NOMO-1 treated with dmso at 0.1 percent for 144 hours (cell line): ENCODE results near the gene APLP1.
"Not testable (repeated sequence)": the region's sequence is repeated elsewhere in the genome, so short reads cannot be mapped to it uniquely, and the experiment has no call there.

ENCODE experiments used
- DNase-seq: peaks from one replicate; lab custom pipeline; 2025; ENCODE audit not compliant: unreplicated experiment; lab: John Stamatoyannopoulos, UW

Gene APLP1

DNA sequence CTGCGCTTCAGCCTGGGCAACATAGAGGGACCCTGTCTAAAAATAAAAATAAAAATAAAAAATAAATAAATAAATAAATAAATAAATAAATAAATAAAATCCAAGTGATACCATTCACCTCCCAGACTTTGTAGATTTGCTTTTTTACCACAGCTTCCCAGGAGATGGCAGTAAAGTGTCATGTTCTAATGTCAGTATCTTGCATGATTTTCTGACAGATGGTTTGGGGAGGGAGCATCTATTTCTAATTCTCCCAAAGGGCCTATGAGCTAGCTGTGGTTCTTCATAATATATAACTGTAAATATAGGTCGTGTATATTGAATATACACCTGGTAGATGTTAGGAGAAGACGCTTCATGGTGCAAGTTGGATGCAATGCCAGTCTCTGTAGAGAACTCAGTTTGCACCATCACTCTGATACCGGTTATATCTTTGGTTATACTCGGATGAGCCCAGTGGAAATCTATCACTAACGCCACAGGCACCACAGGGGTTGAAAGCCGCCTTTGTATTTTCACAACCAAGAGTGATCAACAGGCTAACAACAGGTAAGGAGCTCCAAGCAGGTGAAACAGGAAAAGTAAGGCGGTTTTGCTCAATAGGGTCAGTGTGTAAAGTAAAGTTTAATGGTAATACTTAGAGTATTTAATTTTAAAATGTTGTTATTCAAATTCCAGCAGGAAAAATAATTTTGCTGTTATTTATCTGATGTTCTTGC is 13.9 kb downstream of the APLP1 start:
- DNase-seq = peak; percentile 42

GRCh38 chr19:35883882-35884281 is 15.5 kb downstream of the APLP1 start:
- no peak for DNase-seq

- DNase-seq = no peak
These were observed 16.9 kb downstream of the APLP1 start for GRCh38 chr19:35885225-35885738.

DNA sequence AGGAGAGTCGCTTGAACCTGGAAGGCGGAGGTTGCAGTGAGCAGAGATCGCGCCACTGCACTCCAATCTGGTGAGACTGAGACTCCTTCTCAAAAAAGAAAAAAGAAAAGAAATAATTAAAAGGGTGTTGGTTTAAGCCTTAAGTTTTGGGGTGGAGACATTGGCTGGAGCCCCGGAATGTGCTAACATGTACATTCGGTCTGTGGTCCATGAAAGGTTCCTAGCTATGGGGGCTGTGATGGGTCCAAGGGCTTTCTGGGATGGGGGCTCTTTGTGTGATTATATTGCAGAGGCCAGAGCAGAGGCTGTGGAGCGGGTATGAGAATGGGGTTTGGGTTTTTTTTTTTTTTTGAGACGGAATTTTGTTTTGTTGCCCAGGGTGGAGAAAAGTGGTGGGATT is 17.5 kb downstream of the APLP1 start:
- no peak for DNase-seq

DNA sequence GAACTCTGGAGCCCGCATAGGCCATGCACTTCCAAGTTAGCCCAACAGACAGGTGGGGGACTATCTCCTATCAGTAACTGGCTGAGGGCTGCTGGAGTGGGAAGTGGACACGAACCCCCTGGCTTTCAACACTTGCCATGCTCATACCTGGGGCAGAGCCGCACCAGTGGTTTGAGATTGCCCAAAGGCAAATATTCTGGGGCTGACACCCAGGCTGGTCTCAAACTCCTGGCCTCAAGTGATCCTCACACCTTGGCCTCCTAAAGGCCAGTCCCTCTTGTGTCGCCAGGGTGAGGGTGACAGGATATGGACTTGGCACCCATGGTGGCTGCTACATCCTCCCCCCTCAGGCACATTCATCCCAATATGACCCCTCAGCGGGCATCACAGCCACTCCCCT is 18.8 kb downstream of the APLP1 start:
- no peak for DNase-seq

DNA sequence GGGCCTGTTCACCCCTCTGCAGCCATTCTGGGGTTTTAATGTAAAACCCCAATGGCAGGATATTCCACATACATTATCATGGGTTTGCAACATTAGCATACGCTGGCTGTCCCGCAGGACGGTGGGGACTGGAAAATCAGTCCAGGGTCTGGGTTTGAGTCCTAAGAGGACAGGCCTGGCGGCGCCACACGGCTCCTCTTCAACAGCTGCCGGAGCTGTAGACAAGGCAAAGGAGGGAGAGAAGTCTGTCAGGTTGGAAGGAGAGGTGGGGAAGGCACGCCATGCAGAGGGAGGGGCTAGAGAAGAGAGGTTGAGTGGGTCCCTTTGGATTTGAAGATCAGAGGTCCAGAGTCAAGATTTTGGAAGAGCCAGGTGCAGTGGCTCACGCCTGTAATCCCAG is 20.0 kb downstream of the APLP1 start:
- DNase-seq = no peak

DNA sequence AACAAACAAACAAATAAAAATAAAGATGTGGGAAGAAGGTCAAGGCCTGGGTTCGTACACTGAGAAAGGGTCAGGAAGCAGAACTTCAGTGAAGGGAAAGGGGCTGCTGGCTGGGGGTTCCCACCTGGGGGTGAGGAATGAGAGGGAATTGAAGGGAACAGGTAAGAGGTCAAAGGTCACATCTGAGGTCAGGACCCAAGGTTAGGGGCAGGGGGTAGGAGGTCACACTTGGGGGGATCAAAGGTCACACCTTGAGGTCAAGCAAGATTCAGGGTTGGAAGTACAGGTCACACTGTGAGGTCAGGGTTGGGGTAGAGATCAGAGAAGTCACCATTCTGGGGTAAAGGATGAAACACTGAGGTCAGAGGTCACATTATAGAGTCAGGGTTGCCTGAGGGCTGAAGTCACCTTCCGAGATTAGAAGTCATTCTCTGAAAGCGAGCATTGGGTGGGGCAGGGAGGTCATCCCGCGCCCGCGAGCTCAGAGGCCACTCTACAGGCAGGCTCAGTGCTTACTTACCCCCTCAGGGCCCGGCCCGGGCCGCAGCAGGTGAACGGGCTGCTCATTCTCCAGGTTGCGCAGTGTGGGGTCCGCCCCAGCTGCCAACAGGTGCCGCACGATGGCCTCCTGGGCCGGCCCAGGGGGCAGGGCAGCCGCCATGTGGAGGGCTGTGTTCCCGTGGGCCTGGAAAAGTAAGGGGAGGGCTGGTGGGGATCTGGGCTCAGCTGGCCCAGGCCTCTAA is 21.2 kb downstream of the APLP1 start:
- DNase-seq = no peak

GRCh38 chr19:35890113-35890650 is 21.8 kb downstream of the APLP1 start:
- DNase-seq = no peak

- not testable (repeated sequence) for DNase-seq
These were observed 23.4 kb downstream of the APLP1 start for GRCh38 chr19:35891819-35892218.

DNA sequence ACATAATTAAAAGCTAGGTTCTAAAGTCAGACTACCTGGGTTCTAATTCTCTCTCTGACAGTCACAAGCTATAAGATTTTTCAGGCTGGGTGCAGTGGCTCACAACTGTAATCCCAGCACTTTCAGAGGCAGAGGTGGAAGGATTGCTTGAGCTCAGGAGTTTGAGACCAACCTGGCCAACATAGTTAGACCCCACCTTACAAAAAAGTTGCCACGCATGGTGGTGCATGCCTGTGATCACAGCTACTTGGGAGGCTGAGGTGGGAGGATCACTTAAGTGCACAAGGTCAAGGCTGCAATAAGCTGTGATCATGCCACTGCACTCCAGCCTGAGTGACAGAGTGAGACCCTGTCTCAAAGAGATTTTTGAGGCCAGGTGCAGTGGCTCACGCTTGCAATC is 26.0 kb downstream of the APLP1 start:
- DNase-seq = no peak

- no peak for DNase-seq
These were observed 27.7 kb downstream of the APLP1 start for GRCh38 chr19:35895911-35896642.

- DNase-seq = no peak
These were observed 28.3 kb downstream of the APLP1 start for GRCh38 chr19:35896643-35897040.

DNA sequence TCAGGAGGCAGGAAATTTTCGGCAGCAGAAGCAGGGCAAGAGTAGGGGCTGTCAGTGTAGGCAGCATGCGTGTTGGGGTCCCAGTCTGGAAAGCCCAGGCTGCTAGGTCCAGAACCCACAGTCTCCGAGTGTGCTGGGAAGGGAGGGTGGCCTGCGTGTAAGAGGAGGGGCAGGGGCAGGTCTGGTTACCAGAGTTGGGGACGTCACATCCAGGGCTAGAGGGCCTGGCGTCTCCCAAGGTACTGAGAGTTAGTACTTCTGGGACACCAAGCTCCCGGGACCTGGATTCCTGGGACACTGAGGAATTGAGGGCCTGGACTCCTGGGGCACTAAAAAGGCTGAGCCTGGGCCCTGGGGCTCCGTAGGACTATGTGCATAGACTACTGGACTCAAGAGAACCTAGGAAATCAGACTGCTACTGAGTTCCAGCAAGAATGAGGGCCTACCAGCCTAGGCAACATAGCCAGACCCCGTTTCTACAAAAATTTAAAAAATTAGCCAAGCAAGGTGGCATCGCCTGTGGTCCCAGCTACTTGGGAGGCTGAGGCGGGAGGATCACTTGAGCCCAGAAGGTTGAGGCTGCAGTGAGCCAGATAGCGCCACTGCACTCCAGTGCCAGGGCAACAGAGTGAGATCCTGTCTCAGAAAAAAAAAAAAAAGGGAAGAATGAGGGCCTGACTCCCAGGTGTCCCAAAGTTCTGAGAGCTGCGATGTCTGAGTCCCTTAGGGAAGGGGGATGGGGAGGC is 29.5 kb downstream of the APLP1 start:
- DNase-seq = no peak

DNA sequence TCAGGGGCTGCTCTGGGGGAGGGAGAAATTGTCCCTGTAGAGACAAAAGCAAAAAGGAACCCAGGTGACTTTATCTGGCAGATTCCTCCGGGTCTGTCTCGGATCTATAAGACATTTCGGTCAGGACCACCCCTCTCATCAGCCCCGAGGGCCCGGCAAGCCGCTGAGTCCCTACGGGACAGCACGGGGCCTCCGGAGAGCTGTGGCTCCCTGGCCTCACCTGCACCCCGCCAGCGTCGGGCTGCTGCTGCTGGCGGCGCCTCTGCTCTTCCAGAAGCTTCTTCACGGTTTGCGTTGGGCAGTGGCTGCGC is 30.1 kb downstream of the APLP1 start:
- no peak for DNase-seq

DNA sequence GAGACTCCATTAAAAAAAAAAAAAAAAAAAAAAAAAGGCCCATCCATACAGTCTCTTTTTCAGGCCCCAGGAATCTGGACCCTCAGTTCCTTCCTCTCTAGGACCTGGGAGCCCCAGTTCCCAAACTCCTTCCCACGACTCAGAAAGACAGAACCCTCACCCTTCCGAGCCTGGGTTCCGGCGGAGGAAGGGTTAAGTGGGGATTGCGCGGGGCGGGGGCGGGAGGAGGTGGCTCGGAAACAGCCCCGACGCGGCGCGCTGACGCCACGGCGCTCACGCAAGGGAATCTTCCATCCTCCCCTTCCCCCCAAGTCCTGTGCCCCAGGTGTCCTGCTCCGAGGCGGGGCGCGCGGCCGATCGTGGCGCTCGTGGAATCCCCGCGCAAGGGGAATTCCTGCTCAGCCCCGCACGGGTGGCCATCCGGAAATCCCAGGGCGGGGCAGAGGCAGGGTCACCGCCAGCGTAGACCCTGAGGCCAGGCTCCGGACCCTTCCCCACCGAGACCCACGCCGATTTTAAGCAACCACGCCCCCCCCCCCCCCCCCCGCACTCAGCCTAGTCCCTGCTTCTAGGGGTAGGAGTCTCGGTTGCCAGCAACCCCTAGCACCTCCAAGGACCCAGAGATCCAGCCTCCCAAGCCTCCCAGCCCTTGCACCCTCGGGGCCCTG is 31.3 kb downstream of the APLP1 start:
- peak; percentile 80 for DNase-seq

- no peak for DNase-seq
These were observed 32.8 kb downstream of the APLP1 start for GRCh38 chr19:35901055-35901644.

- DNase-seq = no peak
These were observed 33.7 kb downstream of the APLP1 start, which contains the start of gene HCST for GRCh38 chr19:35901854-35902661. Gene HCST (plus strand): TSS chr19:35902529. CDS start chr19:35902594, 65 bp downstream.

GRCh38 chr19:35902870-35903475 is 34.6 kb downstream of the APLP1 start:
- DNase-seq = no peak
